ENCODE results near the gene ANKS6.

Gene ANKS6

DNA sequence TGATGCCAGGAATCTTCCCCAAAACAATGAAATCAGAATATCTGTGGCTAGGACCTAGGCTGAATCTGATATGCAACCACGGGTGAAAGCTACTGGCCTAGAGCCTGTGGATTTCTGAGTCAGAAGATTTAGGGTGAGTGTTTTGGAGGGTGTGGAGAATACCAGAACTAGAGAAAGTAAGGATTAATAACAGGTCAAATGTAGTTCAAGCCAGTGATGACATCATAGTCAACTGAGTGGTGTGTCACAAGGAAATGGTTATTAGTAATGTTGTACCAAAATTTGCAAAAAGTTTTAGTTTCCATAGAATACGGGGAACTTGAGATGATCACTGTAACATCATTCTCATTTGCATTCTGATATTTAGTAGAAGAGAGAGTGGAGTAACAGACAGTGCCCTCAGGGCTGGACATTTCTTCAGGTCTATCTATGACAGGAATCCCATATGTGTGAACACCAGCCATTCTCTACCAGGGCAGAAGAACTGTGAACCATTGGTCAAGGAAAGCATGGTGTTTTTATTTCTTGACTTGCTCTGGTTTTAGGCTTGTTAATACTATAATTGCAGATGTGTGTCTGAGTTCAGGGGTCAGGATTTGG lies 14.8 kb upstream of the ANKS6 start:
- DNase-seq: no peak

DNA sequence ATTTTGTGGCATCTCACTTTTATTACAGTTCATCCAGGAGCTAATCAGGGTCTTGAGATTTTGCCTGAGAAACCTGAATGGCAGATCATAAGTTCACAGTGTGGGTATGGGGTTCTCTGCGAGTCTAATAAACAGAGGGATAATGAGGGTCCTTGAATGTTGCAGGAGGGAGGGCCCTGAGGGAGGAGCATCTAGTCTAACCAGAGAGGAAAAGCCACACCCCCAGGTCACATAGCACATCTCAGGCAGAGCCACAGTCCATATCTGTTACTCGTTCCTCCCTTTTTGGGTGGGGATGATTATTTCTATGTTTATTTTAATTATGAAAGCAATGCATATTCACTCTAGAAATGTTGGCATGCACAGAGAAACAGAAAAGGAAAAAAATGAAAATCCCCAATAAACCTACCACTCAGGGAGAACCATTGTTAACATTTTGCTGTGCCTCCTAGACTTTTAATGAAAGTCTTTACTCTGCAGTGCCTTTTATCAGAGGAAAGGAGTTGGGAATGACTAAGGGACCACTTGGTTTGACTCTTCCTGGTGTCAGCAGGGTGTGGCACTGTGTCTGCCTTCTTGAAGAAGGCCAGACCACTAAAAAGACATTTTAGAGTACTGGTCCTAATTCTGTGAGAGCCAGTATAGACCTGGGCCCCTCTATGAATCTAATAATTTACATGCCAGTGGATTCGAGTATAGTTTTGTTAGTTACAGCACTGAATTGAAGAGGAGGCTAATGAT lies 13.9 kb upstream of the ANKS6 start:
- DNase-seq: no peak

DNA sequence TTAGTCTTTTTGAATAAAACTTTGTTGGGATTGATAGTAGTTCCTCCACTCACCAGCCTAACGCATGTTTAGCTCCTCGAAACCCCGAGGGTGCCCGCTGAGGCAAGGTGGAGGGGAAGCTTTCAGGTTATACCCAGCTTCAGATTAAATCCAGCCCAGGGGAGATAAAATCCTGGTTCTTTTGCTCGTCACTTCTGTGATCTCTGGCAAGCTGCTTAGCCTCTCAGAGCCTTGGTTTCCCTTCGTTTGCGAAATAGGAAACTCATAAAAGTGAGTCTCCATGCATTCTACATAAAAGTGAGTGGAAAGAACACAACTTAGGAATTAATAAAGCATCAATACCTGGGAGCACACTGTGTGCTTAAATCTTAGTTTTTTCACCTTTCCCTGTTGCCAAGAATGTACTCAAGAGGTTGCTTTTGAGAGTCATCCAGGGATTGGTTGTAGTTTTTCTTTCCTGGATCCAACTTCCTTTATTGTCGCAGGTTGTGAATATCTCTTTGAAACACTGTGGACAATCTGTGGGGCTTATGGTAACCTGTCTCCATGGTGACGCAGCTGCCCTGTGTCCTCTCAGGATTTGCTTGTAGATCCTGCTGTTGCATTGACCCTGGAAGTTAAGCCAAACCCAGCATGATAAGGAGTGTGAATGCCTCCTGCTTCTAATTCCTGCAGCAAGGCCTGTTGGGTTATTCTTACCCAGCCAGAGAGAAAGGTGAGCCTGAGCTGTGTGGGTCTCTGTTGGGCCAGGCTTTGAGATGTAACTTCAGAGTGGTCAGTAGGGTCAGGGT lies 13.2 kb upstream of the ANKS6 start:
- DNase-seq: no peak

DNA sequence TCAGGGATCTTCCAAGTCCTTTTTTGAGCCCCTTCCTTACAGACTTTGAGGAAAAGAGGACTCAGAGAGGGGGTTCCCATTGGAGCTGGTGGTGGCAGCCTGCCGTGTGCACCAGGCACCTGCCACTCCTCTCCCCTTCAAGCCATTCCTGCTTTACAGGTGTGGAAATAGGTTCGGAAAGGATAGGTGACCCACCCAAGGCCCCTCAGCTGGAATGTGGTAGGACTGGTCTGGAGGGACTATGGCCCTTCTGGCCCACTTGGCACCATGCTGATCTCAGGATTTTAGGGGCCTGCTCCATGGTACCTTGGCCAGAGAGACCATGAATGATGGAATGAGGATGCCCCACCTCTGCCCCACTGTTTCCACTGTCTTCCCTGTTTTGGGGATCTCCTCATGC lies 12.5 kb upstream of the ANKS6 start:
- DNase-seq: no peak

DNA sequence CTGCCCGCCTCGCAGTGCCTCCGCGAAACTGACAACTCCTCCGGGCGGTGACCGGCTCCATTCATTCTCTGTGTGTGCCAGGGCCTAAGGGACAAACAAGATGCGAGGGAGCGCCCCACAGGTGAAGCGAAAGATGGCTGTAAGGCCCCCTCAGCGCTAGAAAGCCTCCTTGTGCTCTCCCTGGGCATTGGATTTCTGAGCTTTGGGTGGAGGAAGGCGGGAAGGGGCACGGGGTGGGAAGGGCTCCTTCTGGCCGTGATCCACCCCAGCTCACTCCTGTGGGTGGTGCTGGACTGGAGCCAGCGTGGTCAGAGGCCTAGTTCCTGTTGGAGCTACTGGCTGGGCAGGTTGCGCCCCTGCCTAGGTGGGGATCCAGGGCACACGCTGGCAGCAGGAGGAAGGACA lies 12.1 kb upstream of the ANKS6 start:
- DNase-seq: peak; percentile 68

DNA sequence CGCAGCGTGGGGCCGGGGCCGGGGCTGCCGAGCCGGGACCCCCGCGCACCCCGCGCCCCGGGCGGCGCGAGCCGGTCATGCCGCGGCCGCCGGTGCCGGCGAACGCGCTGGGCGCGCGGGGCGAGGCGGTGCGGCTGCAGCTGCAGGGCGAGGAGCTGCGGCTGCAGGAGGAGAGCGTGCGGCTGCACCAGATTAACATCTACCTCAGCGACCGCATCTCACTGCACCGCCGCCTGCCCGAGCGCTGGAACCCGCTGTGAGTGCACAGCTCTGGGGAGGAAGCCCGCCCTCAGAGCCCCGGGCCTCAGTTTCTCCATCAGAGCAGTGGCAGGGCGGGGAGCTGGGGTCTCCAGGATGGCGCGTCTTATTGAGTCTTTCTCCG lies 11.4 kb upstream of the ANKS6 start:
- no peak for DNase-seq

DNA sequence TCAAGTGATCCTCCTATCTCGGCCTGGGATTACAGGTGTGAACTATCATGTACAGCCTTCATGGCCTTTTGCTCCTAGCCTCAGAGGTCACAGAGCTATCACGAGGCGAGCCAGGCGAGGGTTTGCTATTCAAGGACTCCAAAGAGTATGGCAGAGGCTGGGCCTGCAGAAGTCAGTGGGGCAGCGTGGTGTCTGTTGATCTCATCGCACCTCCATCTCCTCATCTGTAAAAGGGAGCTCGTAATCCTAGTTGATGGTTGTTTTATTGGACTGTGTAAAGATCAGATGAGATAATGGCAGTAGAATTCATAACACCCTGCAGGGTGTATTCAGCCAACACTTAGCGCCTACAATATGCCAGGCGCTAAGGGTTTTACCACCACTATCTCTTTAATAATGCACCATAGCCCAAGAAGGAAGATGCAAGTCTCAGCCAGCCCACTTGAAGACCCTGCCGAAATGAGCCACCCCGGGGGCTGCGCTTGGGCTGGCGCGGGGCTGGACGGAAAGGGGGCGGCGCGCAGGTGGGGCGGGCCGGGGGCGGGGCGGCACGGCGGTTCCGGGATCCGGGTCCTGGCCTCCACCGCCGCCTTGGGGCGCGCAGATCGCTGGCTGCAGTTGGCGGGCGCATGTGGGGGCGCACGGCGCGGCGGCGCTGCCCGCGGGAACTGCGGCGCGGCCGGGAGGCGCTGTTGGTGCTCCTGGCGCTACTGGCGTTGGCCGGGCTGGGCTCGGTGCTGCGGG lies 10.9 kb upstream of the ANKS6 start, which contains the start of gene GALNT12:
GALNT12 (plus strand) TSS at position 601 of the 744 bp plus-strand sequence; CDS start at position 630, 29 bp downstream.
- peak; percentile 84 for DNase-seq

DNA sequence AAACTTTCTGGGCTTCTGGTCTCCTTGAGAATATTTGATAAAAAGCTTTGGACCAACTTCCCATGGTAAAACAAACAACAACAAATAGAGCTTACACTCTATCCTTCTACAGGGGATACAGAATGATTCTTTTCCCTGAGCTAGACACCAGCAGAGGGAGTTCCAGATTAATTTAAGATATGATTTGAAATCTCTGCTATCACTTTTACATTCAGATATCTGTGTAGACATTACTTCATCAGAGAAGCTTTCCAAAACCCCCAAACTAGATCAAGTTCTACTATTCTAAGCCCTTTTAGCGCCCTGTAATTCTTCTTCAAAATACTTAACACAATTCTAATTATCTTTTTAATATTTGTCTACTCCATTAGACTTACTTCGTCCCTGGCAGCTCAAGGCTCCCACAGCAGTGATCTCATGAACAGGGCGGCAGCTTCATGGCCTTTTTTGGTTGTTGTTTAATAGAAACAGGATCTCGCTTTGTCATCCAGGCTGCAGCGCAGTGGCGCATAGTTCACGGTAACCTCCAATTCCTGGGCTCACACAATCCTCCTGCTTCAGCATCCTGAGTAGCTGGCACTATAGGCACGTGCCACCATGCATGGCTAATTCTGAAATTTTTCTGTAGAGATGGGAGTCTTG lies 10.2 kb upstream of the ANKS6 start:
- no peak for DNase-seq

DNA sequence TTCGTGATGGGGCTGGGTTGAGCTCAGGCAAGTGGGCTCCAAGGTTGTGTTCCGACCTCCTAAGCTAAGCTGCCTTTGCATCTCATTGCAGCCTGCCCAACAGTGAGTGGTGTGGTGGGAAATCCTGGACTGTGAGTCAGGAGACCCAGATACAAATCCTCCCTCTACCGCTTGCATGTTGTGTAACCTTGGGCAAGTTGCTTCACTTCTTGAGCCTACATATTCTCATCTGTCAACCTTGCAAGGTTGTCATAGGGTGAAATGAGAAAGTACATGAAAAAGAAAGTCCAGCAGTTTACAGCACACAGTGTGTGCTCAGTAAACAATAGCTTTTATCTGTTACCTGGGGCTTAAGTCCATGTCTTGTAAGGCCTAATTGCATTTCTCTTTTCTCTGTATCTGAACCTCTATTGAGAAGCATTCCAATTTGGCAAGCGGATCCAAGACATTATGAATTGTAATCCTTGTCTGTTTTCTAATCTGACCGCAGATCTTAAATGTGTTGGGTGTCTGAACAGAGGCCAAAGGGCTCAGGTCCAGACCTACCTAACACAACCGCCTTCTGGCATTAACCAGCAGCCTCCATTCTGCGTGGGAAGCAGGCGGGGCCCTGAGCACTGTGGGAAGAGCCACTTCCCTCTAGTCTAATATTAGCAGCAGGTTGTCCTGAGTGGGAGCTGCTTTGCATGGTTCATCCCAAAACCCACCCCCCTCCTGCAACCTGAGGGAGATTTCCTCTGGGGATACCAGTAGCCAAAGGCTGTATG lies 9.3 kb upstream of the ANKS6 start:
- DNase-seq: no peak

DNA sequence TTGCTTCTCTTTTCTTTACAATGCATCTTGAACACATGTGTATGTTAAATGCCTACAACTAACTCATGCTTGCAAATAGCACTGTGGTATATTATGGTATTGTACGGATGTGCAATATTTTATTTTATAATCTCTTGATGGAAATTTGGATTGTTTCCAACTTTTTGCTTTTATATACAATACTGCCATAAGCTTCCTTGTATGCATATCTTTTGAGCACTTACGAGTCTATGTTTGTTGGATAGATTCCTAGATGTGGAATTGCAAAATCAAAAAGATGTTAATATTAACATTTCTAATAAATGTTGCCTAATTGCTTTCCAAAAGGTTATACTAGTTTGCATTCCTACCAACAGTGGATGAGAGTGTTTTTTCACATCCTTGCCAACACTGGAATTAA lies 7.7 kb upstream of the ANKS6 start:
- DNase-seq: no peak

DNA sequence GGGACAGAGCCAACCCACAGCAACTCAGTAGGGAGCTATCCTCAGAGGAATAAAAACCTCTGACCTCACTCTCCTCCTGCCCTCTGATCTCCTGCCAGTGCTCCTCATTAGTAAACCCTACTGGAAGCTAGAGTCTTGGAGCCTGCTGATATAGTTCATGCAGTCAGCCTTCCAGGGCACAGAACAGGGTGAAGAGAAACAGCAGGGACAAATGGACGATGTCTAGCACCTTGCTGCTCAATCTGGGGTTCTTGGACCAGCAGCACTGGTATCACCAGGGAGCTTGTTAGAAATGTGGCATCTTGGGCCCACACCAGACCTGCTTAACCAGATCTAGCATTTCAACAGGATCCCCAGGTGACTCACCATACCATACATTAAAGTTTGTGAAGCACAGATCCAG lies 5.6 kb upstream of the ANKS6 start:
- DNase-seq: no peak

DNA sequence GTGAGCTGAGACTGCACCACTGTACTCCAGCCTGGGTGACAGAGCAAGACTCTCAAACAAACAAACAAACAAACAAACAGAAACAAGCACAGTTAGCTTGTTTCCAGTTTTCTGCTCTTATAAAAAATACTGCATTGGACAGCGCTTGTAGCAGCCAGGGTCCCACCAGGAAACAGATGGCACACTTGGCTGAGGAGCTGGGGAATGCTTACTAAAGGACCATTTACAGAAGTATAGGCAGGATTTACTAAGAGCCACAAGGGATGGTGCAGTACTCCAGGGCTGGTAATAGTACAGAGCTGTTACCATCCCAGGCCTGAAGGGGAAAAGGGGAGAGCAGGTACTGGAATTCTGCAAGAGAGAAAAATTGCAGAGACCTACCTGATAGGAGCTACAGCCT lies 5.2 kb upstream of the ANKS6 start:
- DNase-seq: no peak

DNA sequence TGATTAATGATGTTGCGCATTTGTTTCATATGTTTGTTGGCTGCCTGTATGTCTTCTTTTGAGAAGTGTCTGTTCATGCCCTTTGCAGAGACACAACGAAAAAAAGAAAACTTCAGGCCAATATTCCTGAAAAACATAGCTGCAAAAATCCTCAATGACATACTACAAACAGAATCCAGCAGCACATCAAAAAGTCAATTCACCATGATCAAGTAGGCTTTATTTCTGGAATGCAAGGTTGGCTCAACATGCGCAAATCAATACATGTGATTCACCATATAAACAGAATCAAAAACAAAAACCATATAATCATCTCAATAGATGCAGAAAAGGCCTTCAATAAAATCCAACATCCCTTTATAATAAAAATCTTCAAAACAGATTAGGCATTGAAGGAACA lies 1.9 kb upstream of the ANKS6 start:
- DNase-seq: no peak

DNA sequence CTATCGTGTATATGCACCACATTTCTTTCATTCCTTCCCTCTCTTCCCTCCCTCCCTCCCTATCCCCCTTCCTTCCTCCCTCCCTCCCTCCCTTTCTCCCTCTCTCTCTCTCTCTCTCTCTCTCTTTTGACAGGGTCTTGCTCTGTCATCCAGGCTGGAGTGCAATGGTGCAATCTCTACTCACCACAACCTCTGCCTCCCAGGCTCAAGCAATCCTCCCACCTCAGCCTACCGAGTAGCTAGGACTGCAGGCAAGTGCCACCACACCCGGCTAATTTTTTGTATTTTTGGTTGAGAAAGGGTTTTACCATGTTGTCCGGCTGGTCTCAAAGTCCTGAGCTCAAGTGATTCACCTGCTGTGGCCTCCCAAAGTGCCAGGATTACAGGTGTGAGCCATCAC lies 1.1 kb upstream of the ANKS6 start:
- DNase-seq: peak; percentile 28

DNA sequence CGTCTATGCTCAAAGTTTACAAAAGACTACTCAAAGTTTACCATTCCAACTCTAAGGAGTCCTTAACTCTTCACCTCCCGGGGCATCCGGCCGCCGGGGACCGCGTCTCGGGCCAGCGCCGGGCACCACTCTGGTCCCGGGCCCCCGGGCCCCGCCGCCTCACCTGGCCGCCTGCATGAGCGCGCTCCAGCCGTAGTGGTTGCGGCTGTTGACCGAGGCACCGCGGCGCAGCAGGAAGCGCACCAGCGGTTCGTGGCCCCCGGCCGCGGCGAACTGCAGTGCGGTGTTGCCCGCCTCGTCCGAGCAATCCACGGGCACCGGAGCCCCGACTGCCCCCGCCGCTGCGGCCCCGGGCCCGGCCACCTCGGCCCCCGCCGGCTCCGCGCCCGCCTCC lies 388 bp downstream of the ANKS6 start:
- DNase-seq: peak; percentile 75

DNA sequence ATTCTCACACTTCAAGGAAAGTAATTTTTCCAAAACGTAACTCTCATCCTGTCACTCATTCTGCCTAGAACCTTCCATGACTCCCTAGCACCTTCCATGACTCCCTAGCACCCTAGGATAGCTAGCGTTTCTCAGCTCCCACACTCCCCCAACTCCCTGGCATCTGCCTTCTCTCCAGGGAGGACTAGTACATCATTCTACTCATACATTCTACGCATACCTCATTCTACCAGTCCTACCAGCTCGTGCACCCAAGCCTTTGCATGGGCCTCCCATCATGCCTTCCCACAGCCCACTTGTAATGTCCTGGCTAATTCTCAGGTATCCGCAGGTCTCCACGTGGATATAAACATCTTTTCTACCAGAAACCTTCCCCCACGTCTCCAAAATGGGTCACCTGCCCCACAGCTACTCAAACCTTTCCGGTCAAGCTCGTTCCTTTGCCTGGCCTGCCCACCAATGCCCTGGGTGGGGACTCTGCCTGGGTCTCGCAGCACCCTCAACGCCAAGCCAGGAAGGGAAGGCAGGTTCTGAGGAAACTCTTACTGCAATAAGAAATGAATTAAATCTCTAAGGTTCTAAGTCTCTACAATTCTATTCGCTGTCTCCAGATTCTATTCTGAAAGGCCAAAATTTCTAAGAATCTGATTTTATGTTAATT lies 930 bp downstream of the ANKS6 start:
- DNase-seq: peak; percentile 60

DNA sequence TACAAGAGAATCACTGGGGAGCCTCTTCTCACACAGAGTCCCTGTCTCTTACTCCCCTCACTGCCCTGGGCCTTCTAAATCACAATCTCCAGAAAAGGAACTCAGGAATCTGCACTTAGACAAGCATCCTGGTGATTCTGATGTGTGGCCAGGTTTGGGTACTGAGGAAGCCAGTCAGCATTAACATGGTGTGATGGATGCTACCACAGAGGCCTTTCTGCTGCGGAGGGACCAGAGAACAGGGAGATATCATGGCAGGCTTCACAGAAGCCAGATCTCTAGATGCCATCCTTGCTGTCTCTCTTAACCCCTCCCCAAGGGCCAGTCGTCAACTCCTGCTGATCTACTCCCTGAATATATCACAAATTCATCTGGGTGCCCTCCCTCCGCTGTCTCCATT lies 1.6 kb downstream of the ANKS6 start:
- peak; percentile 44 for DNase-seq

DNA sequence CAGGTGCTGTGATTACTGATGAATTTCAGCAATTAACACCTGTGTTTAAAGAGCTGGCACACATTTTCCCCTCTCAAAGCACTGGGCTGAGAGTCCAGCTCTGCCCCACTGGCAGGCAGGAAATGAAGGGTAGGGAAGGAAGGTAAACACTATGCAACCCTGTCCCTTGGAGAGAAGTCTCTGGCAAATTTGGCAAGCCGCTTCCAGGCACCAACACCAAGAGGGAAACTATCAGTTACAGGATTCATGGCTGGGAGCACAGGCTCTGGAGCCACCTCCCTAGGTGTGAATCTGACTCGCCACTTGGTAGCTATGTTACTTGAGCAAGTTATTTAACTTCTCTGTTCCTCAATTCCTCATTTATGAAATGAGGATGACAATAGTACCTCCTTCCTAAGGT lies 3.3 kb downstream of the ANKS6 start:
- DNase-seq: peak; percentile 28

DNA sequence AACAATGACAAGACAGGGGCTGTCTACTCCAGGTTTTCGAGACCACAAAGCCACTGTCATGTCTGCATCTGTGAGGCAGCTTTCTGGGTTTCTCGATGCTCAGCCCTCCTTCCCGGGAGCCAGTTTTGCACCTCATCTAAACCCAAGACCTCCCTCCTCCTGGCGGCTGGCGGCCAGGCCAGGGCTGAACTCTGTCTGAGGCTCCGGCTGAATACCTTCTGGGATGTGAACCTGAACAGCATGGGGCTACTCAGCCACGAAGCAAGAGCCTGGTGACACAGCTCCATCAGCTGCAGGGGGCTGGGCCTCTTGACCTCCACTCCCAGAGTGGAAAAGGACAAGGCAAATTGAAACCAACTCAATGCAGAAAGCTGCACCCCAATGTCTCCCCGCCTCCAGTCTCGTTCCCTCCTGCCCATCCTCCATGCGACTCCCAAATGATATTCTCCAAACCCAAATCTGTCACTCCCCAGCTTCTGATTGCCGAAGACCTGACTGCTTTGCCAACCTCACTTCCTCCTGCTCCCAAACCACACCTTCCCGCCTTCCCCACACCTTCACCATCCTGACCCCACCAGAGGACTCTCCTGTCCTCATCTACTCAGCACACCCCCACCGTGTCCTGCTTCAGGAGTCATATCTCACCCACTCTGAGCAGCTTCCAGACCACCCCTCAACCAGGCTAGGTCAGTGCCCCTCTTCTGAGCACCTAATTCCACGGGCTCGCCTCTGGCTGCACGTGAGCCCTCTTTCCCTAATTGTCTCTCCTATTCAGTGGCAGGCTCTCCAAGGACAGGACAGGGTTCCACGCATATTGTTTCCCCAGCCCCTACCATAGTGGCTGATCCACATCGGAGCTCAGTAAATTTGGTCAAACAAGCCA lies 4.5 kb downstream of the ANKS6 start:
- peak; percentile 45 for DNase-seq

DNA sequence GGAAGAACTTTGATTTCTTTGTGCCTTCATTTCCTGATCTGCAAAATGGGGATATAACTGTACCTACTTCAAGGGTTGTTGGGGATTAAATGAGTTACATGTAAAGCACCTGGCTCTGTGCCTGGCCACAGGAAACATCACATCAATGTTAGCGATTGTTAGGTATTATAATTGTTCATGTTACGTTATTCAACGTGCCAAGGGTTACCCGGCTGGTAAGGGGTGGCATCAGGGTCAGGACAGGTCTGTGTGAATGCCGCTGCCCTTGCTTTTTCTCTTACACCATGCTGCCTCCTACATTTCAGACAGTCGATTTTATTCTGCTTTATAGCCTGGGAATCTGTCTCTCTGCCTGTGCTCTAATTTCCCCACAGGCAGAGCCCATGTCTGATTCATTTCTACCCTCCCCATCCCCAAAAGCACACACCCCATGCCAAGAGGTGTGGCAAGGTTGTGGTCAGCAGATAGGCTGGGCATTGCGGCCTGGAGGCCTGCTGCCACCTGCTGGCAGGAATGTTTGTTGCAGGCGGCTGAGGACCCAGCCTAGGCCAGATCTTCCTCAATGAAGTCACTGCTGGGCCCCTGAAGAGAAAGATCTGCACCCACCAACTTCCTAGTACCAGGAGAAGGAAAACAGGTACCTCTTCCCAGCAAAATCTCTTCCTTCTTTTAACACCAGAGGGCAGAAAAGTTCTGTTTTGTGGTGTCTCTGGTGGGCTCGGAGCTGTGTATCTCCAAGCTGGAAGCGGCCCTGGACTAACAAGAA lies 5.3 kb downstream of the ANKS6 start:
- DNase-seq: peak; percentile 85

Data from activated CD8-positive, alpha-beta memory T cell treated with anti-CD3 and anti-CD28 coated beads for 24 hours (primary cell).